B cell (primary cell): Measurements from ENCODE around the gene DNAJA2. TPM values are rescaled to one million over a fixed set of nuclear protein-coding genes. Genes with fewer than 3 reads are reported as not detected.
"Not testable (repeated sequence)": the region's sequence is repeated elsewhere in the genome, so short reads cannot be mapped to it uniquely, and the experiment has no call there.

Source experiments
- ATAC-seq: fragments of 200-7000 bp; cut with Tn5 transposase; one replicate; pipeline ENCODE4 v1.10.0; 2021; ENCODE audit warnings: low read depth, mild to moderate bottlenecking, moderate number of reproducible peaks, moderate library complexity
- CTCF ChIA-PET: fragments of 350-600 bp; sonication (Branson Sonifier 250); formaldehyde crosslinking; loops from one replicate; lab custom pipeline; 2021; ENCODE audit warnings: antibody characterized with exemption, inconsistent platforms; lab: Charles Lee
- POLR2A ChIA-PET: fragments of 350-600 bp; sonication (Branson Sonifier 250); formaldehyde crosslinking; loops from one replicate; lab custom pipeline; 2021; ENCODE audit warnings: antibody characterized with exemption; lab: Charles Lee
- DNase-seq: peaks from one replicate; pipeline ENCODE4 v3.0.0; 2013
- H2AFZ ChIP-seq: 2 replicates; pipeline ENCODE4 v1.6.1; 2012; ENCODE audit warnings: mild to moderate bottlenecking, low read depth, low read length; ENCODE audit not compliant: insufficient read depth, poor library complexity, severe bottlenecking
- H3K27ac ChIP-seq, 2 donors: 1 replicate in 1 of 2; 2 replicates in 1 of 2; pipeline ENCODE4 v1.5.1; 2012 to 2013; ENCODE audit warnings: low read length in 2 of 2, mild to moderate bottlenecking in 2 of 2, moderate library complexity in 1 of 2
- H3K27me3 ChIP-seq, 4 experiments: fragments of 200-600 bp in 1 of 4; sonication (generic) in 1 of 4; replicated peaks in 1 of 4; 1 replicate in 2 of 4; 2 replicates in 2 of 4; pipeline versions ENCODE4 v1.6.1 to v1.7.0; 2013 to 2016; ENCODE audit warnings: low read length in 3 of 4, mild to moderate bottlenecking in 2 of 4, mixed read lengths in 1 of 4, moderate library complexity in 1 of 4; ENCODE audit not compliant: insufficient read depth in 4 of 4, control insufficient read depth in 3 of 4; ENCODE audit errors: control extremely low read depth in 1 of 4
- H3K36me3 ChIP-seq, 2 experiments: replicated peaks in 1 of 2; 1 replicate in 1 of 2; 2 replicates in 1 of 2; pipeline versions ENCODE4 v1.6.1 to v1.7.1; 2013; ENCODE audit warnings: low read length in 1 of 2; ENCODE audit not compliant: insufficient read depth in 2 of 2, control insufficient read depth in 1 of 2; ENCODE audit errors: control extremely low read depth in 1 of 2, extremely low read depth in 1 of 2
- H3K4me1 ChIP-seq, 2 donors: fragments of 200-600 bp in 1 of 2; sonication (generic) in 1 of 2; 1 replicate in 1 of 2; 2 replicates in 1 of 2; pipeline versions ENCODE4 v1.5.1 to v1.6.1; 2013 to 2017; ENCODE audit warnings: low read length in 2 of 2; ENCODE audit not compliant: control insufficient read depth in 2 of 2, insufficient read depth in 2 of 2
- H3K4me2 ChIP-seq: replicated peaks from 2 replicates; pipeline ENCODE3; 2012; ENCODE audit warnings: mild to moderate bottlenecking, low read depth, low read length; ENCODE audit not compliant: poor library complexity, severe bottlenecking
- H3K4me3 ChIP-seq, 5 experiments: fragments of 200-600 bp in 1 of 5; sonication (generic) in 1 of 5; 1 replicate in 3 of 5; 2 replicates in 2 of 5; pipeline versions ENCODE4 v1.5.1 to v1.7.0; 2011 to 2016; ENCODE audit warnings: low read length in 4 of 5, mild to moderate bottlenecking in 4 of 5, low read depth in 2 of 5, control low read depth in 1 of 5, moderate library complexity in 1 of 5; ENCODE audit not compliant: insufficient read depth in 1 of 5; ENCODE audit errors: control extremely low read depth in 1 of 5, extremely low read depth in 1 of 5
- H3K79me2 ChIP-seq: fragments of 200-600 bp; sonication (generic); one replicate; pipeline ENCODE4 v1.6.0; 2016; ENCODE audit warnings: low read length; ENCODE audit not compliant: control insufficient read depth, insufficient read depth
- H3K9ac ChIP-seq: fragments of 200-600 bp; sonication (generic); 2 replicates; pipeline ENCODE4 v1.6.1; 2017; ENCODE audit warnings: mild to moderate bottlenecking, low read length, moderate library complexity
- H3K9me3 ChIP-seq, 3 donors: one replicate each; pipeline versions ENCODE4 v1.6.1 to v1.7.1; 2013; ENCODE audit warnings: low read length in 2 of 3; ENCODE audit not compliant: control insufficient read depth in 2 of 3, insufficient read depth in 1 of 3; ENCODE audit errors: control extremely low read depth in 1 of 3
- H4K20me1 ChIP-seq: 2 replicates; pipeline ENCODE4 v1.6.0; 2012; ENCODE audit warnings: mild to moderate bottlenecking, low read length; ENCODE audit not compliant: insufficient read depth, control insufficient read depth, poor library complexity, severe bottlenecking
- H3K27ac Mint-ChIP-seq: one replicate; pipeline ENCODE4 v1.8.0; 2021; ENCODE audit warnings: mixed read lengths
- H3K27me3 Mint-ChIP-seq: one replicate; pipeline ENCODE4 v1.8.0; 2021; ENCODE audit warnings: mixed read lengths
- H3K4me1 Mint-ChIP-seq: one replicate; pipeline ENCODE4 v1.8.0; 2021; ENCODE audit warnings: mixed read lengths
- H3K4me3 Mint-ChIP-seq: one replicate; pipeline ENCODE4 v1.8.0; 2021; ENCODE audit warnings: mixed read lengths
- H3K9me3 Mint-ChIP-seq: one replicate; pipeline ENCODE4 v1.8.0; 2022; ENCODE audit warnings: mixed read lengths; ENCODE audit not compliant: insufficient read depth
- EZH2 ChIP-seq: IDR thresholded peaks from 2 replicates; pipeline ENCODE4 v1.6.1; 2012; ENCODE audit warnings: borderline replicate concordance, low read depth, mild to moderate bottlenecking, moderate library complexity, low read length; ENCODE audit not compliant: insufficient read depth, poor library complexity, severe bottlenecking
- WGBS: methylation state at CpG from one replicate; pipeline ENCODE4 v1.1.5; 2013; ENCODE audit warnings: missing lambda C conversion rate; ENCODE audit not compliant: insufficient coverage; 5-methylcytosine and 5-hydroxymethylcytosine counted together
- intact Hi-C: fragments of 100-400 bp; cut with micrococcal nuclease; formaldehyde crosslinking; loops from one replicate; pipeline ENCODE4 v1.10.0; 2022
- polyA plus RNA-seq: library from polyadenylated mRNA; depleted of rRNA; stranded (reverse); fragments of >200 nt; gene quantifications from 2 replicates; pipeline ENCODE4 v1.2.3, GENCODE V29; 2012
- total RNA-seq, 2 donors: library from RNA; stranded (reverse); fragments of 120-200 nt in 1 of 2; gene quantifications; 1 replicate in 1 of 2; 2 replicates in 1 of 2; pipeline versions ENCODE4 v1.2.3 to v1.2.4, GENCODE V29; 2013 to 2022
- TF ChIP-seq, protein P1 (sequence below): fragments of 200-600 bp; IDR thresholded peaks from one replicate; pipeline ENCODE4 v1.8.0; 2022; ENCODE audit warnings: antibody characterized with exemption, mild to moderate bottlenecking

DNAJA2 gene
- total and polyA plus RNA-seq, 2 donors (not counting 1 experiment from before 2014, with no cell fraction given): 8.8 to 57.0 TPM

DNA sequence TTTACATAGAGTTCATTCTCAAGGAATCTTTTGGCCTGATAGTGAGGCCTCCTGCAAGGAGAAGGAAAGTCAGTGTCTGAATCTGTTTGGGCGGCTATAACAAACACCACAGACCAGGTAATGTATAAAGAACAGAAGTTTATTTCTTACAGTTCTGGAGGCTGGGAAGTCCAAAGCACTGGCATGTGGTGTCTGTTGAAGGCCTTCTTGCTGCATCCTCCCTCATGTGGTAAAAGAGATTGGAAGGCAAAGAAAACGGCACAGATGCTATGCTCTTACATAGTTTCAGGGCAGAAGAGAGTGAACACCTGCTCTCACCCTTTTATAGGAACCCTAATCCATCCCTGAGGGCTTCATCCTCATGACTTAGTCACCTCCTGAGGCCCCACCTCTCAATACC, 31.2 kb upstream of the DNAJA2 start:
- H2AFZ ChIP-seq: no peak overlapping the region
- no peak overlapping the region for H3K4me2 ChIP-seq
- no peak overlapping the region for H3K9ac ChIP-seq
- CTCF ChIA-PET: no interaction called here
- Mint-ChIP-seq H3K4me3 (no peak overlapping the region), H3K4me1 (no peaks in the 10 kb centered on the region), H3K27me3 (no peaks in the 10 kb centered on the region), H3K9me3 (no peaks in the 10 kb centered on the region), H3K27ac (no peak overlapping the region)
- H3K36me3 ChIP-seq: no peaks in the 10 kb centered on the region
- ATAC-seq (no peak), DNase-seq (no peak)
- 100% methylated on average over 1 of the region's 2 CpGs for WGBS
- H3K4me1 ChIP-seq: no peaks in the 10 kb centered on the region
- no peak overlapping the region for H3K4me3 ChIP-seq
- H4K20me1 ChIP-seq: no peaks in the 10 kb centered on the region
- POLR2A ChIA-PET: no interaction called here
- peaks cover 0 to 1% (median under 1%) of the 10 kb centered on the region in 3 donors for H3K9me3 ChIP-seq
- no peaks in the 10 kb centered on the region for H3K27me3 ChIP-seq
- H3K27ac ChIP-seq: no peak overlapping the region
- intact Hi-C loops: no loop called here
- TF ChIP-seq EZH2: no peak
- TF ChIP-seq, protein P1, sequence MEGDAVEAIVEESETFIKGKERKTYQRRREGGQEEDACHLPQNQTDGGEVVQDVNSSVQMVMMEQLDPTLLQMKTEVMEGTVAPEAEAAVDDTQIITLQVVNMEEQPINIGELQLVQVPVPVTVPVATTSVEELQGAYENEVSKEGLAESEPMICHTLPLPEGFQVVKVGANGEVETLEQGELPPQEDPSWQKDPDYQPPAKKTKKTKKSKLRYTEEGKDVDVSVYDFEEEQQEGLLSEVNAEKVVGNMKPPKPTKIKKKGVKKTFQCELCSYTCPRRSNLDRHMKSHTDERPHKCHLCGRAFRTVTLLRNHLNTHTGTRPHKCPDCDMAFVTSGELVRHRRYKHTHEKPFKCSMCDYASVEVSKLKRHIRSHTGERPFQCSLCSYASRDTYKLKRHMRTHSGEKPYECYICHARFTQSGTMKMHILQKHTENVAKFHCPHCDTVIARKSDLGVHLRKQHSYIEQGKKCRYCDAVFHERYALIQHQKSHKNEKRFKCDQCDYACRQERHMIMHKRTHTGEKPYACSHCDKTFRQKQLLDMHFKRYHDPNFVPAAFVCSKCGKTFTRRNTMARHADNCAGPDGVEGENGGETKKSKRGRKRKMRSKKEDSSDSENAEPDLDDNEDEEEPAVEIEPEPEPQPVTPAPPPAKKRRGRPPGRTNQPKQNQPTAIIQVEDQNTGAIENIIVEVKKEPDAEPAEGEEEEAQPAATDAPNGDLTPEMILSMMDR: no peak
- H3K79me2 ChIP-seq: no peaks in the 10 kb centered on the region

DNA sequence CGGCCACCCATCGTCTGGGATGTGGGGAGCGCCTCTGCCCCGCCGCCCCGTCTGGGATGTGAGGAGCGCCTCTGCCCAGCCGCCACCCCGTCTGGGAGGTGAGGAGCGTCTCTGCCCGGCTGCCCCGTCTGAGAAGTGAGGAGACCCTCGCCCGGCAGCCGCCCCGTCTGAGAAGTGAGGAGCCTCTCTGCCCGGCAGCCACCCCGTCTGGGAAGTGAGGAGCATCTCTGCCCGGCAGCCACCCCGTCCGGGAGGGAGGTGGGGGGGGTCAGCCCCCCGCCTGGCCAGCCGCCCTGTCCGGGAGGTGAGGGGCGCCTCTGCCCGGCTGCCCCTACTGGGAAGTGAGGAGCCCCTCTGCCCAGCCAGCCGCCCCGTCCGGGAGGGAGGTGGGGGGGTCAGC, 26.6 kb upstream of the DNAJA2 start:
- H3K9ac ChIP-seq, H4K20me1 ChIP-seq, H3K4me2 ChIP-seq, H3K4me3 Mint-ChIP-seq, H3K27ac ChIP-seq, H3K79me2 ChIP-seq, H3K27ac Mint-ChIP-seq, H3K4me1 ChIP-seq, H3K9me3 ChIP-seq, H2AFZ ChIP-seq, H3K4me1 Mint-ChIP-seq, H3K9me3 Mint-ChIP-seq, H3K4me3 ChIP-seq, H3K27me3 Mint-ChIP-seq, H3K36me3 ChIP-seq, intact Hi-C loops, H3K27me3 ChIP-seq, CTCF ChIA-PET, POLR2A ChIA-PET, ATAC-seq, DNase-seq: not testable (repeated sequence)
- WGBS: no CpG with 5 or more reads among the region's 29 CpGs
